ENCODE measurements around the gene FRS2.

Gene FRS2

DNA sequence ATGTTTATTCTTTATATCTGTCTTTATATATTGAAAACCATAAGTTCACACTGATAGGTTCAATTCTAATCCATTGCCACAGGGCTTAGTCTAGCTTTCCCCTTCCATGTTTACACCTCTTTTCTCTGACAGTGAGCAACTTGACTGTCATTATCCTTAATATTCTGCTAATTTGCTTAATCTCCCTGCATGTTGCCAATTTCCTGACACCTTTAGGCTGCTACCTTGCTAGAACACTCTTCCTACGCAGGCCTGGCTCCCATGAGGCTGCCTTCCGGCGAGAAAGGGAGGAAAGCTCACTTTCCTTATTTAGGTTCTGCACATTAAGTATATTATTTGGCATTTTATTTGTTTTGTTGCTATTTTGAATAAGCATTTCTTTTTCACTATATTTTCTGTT lies 12.8 kb upstream of the FRS2 start:
- no peak for DNase-seq (ENCODE audit: low spot score)
- in situ Hi-C loops (cut with MboI; ENCODE audit: low pct_unique_long_range_greater_than_20kb, low sequenced_read_pairs, unreplicated experiment): no loop called here
- TF ChIP-seq, protein P1, sequence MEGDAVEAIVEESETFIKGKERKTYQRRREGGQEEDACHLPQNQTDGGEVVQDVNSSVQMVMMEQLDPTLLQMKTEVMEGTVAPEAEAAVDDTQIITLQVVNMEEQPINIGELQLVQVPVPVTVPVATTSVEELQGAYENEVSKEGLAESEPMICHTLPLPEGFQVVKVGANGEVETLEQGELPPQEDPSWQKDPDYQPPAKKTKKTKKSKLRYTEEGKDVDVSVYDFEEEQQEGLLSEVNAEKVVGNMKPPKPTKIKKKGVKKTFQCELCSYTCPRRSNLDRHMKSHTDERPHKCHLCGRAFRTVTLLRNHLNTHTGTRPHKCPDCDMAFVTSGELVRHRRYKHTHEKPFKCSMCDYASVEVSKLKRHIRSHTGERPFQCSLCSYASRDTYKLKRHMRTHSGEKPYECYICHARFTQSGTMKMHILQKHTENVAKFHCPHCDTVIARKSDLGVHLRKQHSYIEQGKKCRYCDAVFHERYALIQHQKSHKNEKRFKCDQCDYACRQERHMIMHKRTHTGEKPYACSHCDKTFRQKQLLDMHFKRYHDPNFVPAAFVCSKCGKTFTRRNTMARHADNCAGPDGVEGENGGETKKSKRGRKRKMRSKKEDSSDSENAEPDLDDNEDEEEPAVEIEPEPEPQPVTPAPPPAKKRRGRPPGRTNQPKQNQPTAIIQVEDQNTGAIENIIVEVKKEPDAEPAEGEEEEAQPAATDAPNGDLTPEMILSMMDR (IDR thresholded peaks at IDR 0.05; ENCODE audit: extremely low read depth, insufficient read depth, missing control alignments): no peak

GRCh38 chr12:69459477-69459876 lies 10.7 kb upstream of the FRS2 start:
- DNase-seq (ENCODE audit: low spot score): no peak
- TF ChIP-seq, protein P1 (IDR thresholded peaks at IDR 0.05; ENCODE audit: extremely low read depth, insufficient read depth, missing control alignments): no peak
- in situ Hi-C loops (cut with MboI; ENCODE audit: low pct_unique_long_range_greater_than_20kb, low sequenced_read_pairs, unreplicated experiment): no loop called here

DNA sequence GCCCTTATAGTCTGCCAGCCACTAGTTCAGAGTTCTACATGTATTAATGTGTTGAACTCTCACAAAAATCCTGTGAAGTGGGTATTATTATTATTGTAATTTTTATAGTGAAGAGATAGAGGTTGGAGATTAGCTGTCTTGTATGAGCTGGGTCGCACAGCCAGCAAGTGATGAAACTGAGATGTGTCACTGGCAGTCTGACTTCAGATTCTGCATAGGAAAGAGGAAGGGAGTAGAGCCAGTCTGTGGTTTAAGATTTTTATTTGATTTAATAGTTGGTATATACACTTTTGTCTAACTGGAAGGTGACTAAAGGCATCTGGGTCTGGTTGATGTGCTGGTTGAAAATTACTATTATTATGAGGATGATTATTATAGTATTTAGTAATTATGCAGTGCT lies 5.8 kb upstream of the FRS2 start:
- in situ Hi-C loops (cut with MboI; ENCODE audit: low pct_unique_long_range_greater_than_20kb, low sequenced_read_pairs, unreplicated experiment): no loop called here
- TF ChIP-seq, protein P1 (IDR thresholded peaks at IDR 0.05; ENCODE audit: extremely low read depth, insufficient read depth, missing control alignments): no peak
- no peak for DNase-seq (ENCODE audit: low spot score)

DNA sequence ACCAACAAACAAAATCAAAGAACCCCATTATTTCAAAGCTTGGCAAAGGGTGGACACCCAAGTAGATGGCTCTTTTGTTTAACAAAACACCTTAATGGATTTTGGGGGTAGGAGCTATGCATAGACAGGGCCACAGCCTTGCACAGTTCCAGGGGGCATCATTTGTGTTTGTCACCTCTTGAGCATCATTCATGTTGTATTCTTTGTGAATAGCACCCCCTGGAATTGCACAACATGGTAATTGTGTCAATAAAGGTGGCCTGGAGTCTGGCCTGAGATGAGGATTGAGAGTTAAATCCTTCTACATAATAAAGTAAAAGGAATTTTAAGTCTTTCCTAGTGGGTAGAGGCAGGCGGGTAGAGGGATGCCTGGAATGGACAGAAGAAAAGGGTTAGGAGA lies 3.3 kb upstream of the FRS2 start:
- in situ Hi-C loops (cut with MboI; ENCODE audit: low pct_unique_long_range_greater_than_20kb, low sequenced_read_pairs, unreplicated experiment): no loop called here
- no peak for DNase-seq (ENCODE audit: low spot score)
- TF ChIP-seq, protein P1 (IDR thresholded peaks at IDR 0.05; ENCODE audit: extremely low read depth, insufficient read depth, missing control alignments): no peak

DNA sequence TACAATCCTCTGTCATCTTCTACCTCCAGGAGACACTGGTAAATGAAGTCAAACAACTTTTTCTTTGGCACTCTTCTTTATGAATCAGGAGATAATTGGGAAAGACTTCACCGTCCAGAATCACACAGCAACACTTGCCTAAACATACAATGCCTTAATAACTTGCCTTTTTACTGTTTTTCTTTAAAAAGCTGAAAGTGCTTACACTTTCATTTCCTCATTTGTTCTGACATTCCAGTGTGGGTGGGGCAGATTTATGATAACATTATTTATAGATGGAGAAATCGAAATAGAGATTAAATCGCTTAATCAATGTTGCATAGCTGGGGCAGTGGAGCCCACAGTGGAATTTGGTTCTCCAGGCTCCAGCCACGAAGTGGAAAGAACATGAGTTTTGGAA lies 2.8 kb upstream of the FRS2 start:
- TF ChIP-seq, protein P1 (IDR thresholded peaks at IDR 0.05; ENCODE audit: extremely low read depth, insufficient read depth, missing control alignments): no peak
- in situ Hi-C loops (cut with MboI; ENCODE audit: low pct_unique_long_range_greater_than_20kb, low sequenced_read_pairs, unreplicated experiment): no loop called here
- DNase-seq (ENCODE audit: low spot score): no peak

GRCh38 chr12:69468237-69469026 lies 1.8 kb upstream of the FRS2 start:
- TF ChIP-seq, protein P1 (IDR thresholded peaks at IDR 0.05; ENCODE audit: extremely low read depth, insufficient read depth, missing control alignments): no peak
- in situ Hi-C loops (cut with MboI; ENCODE audit: low pct_unique_long_range_greater_than_20kb, low sequenced_read_pairs, unreplicated experiment): no loop called here
- DNase-seq (ENCODE audit: low spot score): no peak

Data from GM13977 (cell line).